ENCODE results near the gene PCDHB9.
"Not testable (repeated sequence)": the region's sequence is repeated elsewhere in the genome, so short reads cannot be mapped to it uniquely, and the experiment has no call there.

DNA sequence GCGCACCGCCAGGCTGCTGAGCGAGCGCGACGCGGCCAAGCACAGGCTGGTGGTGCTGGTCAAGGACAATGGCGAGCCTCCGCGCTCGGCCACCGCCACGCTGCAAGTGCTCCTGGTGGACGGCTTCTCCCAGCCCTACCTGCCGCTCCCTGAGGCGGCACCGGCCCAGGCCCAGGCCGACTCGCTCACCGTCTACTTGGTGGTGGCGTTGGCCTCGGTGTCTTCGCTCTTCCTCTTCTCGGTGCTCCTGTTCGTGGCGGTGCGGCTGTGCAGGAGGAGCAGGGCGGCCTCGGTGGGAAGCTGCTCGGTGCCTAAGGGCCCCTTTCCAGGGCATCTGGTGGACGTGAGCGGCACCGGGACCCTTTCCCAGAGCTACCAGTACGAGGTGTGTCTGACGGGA, 14.7 kb downstream of the PCDHB9 start:
- not testable (repeated sequence) for TF ChIP-seq POLR2AphosphoS5 (IDR thresholded peaks at IDR 0.05); POLR2A (IDR thresholded peaks at IDR 0.05; ENCODE audit: low read depth); EP300 (IDR thresholded peaks at IDR 0.05)
- TF ChIP-seq, protein P1, sequence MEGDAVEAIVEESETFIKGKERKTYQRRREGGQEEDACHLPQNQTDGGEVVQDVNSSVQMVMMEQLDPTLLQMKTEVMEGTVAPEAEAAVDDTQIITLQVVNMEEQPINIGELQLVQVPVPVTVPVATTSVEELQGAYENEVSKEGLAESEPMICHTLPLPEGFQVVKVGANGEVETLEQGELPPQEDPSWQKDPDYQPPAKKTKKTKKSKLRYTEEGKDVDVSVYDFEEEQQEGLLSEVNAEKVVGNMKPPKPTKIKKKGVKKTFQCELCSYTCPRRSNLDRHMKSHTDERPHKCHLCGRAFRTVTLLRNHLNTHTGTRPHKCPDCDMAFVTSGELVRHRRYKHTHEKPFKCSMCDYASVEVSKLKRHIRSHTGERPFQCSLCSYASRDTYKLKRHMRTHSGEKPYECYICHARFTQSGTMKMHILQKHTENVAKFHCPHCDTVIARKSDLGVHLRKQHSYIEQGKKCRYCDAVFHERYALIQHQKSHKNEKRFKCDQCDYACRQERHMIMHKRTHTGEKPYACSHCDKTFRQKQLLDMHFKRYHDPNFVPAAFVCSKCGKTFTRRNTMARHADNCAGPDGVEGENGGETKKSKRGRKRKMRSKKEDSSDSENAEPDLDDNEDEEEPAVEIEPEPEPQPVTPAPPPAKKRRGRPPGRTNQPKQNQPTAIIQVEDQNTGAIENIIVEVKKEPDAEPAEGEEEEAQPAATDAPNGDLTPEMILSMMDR (IDR thresholded peaks at IDR 0.05) = not testable (repeated sequence)
